Retinal pigment epithelial cell (primary cell): Measurements from ENCODE around the gene DNTT.

ENCODE experiments used
- DNase-seq: peaks from one replicate; pipeline ENCODE4 v3.0.0-alpha.2; 2010; ENCODE audit warnings: low read depth
- H3K4me3 ChIP-seq: 2 replicates; pipeline ENCODE4 v1.5.1; 2011; ENCODE audit warnings: mild to moderate bottlenecking, low read length, control low read depth, moderate library complexity
- TF ChIP-seq, protein P1 (sequence below): conservative IDR thresholded peaks from 2 replicates; pipeline ENCODE4 v1.5.1; 2011; ENCODE audit warnings: low read depth, low read length, control low read depth, inconsistent platforms

DNTT gene

DNA sequence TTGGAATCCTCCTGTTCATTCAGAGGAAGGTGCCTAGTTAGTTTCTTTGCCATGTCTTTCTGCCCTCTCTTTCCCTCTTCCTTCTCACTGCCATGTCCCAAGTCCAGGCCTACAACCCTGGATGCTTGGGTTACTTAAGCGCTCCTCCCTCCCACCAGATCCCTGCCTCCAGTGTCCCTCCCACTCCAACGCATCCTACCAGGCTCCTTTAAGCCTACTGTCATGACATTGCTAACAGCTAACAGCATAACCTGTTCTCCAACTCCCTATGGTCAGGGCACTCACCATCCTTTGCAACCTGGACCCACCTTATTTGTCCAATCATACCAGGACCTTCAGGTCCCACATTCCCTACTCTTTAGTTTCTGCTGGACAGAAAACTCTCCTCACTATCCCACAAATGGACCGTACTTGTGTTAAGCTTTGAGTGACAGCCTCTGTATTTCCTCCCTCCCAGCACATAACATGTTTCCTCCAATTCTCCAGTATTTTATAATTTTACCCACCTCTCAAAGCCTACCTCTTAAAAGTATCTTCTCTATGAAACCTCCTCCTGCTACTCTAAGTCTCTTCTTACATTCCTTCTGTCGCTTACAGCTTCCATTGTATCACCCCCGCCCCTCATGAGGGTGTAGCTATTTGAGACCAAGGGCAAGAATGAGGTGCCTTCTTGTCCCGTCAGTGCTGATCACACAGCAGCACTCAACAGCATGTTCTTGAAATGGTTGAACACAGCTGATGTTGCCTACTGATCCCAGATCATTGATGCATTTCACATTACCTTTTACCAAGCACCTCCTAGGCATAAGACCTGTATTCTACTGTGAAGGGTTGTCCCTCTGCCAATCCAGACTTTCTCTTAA lies 34.6 kb upstream of the DNTT start:
- TF ChIP-seq, protein P1, sequence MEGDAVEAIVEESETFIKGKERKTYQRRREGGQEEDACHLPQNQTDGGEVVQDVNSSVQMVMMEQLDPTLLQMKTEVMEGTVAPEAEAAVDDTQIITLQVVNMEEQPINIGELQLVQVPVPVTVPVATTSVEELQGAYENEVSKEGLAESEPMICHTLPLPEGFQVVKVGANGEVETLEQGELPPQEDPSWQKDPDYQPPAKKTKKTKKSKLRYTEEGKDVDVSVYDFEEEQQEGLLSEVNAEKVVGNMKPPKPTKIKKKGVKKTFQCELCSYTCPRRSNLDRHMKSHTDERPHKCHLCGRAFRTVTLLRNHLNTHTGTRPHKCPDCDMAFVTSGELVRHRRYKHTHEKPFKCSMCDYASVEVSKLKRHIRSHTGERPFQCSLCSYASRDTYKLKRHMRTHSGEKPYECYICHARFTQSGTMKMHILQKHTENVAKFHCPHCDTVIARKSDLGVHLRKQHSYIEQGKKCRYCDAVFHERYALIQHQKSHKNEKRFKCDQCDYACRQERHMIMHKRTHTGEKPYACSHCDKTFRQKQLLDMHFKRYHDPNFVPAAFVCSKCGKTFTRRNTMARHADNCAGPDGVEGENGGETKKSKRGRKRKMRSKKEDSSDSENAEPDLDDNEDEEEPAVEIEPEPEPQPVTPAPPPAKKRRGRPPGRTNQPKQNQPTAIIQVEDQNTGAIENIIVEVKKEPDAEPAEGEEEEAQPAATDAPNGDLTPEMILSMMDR: no peak
- no peak for DNase-seq
- H3K4me3 ChIP-seq: no peak overlapping the region

DNA sequence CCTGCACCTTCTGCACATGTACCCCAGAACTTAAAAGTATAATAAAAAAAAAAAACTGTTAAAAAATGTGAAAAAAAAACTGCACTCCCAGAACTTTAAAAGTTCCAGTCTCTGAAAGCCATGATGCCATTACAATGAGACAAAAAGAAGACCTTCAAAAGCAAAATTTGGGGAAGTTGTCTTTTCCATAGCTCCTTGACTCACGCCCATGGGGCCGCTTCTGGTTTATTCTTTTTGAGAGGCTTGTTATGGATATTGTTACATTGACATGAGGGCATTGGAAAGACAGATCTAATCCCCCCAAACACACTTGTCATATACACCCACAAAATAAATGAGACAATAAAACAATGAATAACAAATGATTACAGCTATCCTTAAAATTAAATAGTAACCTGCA lies 33.7 kb upstream of the DNTT start:
- DNase-seq: no peak
- no peak overlapping the region for H3K4me3 ChIP-seq
- TF ChIP-seq, protein P1: no peak

DNA sequence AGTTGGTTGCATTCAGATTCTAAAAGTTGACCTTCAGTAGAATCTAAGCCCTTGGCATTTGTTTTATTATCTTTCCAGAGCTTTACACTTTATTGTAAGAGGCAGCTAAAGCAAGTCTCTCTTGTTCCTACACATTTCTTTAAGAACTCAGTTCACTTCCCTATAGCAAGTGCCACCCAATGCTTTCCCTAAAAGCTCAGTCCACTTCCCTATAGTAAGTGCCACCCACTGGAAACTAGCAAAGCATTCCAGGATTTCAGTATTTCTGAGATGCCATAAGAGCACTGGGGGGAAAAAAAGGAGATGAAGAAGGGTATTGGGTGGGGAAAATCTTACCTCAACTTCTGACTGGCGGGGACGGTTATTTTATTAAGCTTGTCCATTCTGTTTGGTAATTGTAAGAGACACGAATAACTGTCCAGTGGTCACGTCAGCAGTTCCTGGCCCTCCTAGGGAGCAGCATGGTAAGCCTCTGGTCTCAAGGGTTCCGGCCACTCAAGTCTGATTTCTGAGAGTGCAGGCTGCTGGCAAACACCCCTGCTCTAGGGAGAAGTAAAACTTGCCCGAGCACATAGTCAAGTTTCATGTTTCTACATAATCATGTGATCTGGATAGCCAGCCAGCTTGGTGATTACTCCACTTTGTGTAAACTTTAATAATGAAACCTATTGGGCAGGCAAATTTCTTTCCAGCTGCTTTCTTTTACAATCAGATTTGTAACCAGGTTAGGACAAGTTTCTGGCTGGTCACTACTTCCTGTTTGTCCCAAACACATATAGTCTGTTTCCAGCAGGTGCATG lies 33.0 kb upstream of the DNTT start, which contains the start of gene BLNK:
Gene BLNK (minus strand): TSS at position 554 of the 800 bp plus-strand sequence. CDS start 171 bp downstream, at position 383.
- no peak within 1 kb of the TSS for H3K4me3 ChIP-seq
- TF ChIP-seq, protein P1: no peak
- DNase-seq: peak; percentile 19

DNA sequence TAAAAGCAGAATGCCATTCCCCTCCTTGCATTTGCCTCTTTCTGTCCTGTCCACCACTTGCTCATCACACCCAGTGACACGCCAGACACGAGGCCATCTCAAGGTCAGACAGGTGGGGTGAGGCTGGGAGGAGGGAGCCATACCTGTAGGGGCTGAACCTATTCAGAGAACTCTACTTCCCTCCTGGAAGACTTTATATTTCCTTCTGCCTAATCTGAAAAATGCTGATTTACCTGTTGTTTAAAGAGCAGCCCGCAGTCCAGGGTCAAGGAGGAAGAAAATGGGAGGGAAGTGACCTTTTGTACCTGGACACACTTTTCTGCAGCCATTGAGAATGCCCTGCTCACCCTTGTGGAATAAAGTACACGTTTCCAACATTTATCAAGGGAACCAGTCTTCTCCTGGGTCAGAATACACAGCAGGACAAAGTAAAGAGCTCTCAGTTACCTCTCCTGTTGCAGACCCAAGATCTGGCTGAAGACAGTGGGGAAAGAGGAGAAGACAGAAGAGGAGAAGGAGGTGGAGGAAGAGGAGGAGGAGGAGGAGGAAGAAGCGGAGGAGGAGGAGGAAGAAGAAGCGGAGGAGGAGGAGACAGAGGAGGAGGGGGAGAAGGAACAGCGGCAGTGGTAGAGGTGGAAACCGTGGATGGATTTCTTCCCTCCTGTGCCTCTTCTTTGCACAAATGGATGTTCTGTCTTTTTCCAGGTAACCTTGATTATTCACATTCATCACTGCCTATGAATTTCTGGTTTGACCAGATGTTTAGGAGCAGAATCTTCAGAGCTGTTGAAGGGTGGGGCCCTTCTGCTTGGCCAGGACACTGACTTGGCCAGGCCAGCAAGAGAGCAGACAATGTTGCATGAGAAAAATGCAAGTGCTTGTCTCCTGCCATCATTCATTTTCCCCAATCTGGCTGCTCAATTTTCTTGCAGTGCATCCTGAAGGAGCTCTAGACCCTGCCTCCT lies 31.6 kb upstream of the DNTT start:
- TF ChIP-seq, protein P1: no peak
- no peak overlapping the region for H3K4me3 ChIP-seq
- DNase-seq: no peak

DNA sequence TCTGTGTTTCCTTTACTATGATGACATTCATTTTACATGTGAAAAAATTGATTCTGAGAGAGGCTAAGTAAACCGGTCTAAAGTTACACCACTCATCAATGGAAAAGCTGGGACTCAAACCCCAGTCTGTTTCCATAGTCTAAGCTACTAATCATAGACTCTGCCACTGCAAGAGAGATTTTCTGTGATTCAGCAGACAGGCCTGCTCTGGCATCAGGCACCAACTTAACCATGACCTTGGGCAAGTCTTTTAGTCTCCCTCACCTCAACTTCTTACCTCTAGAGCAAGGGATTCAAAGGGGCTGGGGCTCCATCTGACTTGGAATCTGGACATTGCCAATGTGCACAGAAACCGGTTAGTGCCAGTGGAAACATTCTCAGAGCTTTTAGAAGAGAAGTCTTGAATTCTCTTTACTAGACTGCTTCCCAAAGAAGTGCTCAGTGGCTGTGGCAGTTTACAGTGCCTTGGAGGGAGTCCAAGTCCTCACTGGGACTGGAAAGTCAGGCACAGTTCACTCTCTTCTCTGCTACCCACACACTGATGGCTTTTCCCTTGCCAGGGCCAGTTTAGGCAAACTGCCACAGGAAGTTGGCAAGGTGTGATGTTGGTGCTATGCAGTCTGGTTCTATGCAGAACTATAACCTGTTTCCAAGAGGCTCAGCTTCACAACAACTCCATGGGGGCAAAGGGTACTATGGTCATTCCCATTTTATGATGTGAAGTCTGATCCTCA lies 28.4 kb upstream of the DNTT start:
- no peak for DNase-seq
- no peak overlapping the region for H3K4me3 ChIP-seq
- TF ChIP-seq, protein P1: no peak

DNA sequence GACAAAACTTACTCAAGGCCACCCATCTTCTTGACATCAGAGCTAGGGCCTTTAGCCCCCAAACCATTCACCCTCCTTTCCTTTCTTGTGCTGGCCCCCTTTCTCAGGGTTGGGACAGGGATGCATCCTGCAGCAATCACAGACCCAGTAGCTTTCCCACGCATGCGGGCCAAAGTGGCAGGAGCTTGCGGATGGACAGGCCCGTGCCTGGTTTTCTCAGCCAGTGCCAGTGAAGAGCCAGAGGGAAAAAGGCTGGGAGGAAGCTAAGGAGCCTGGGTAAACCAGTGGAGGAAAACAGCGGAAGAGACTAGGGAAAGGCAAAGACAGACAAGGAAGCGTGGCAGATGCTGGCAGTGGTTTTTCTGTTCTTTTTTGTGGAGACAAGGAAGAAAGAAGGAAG lies 27.8 kb upstream of the DNTT start:
- no peak overlapping the region for H3K4me3 ChIP-seq
- no peak for DNase-seq
- TF ChIP-seq, protein P1: no peak
